H9 (cell line): ENCODE measurements around the gene EVPL. TPM values are rescaled to one million over a fixed set of nuclear protein-coding genes. Genes with fewer than 3 reads are reported as not detected.

ENCODE experiments used
- DNase-seq: peaks from one replicate; pipeline ENCODE4 v3.0.0-alpha.2; 2017
- H2AFZ ChIP-seq: one replicate; pipeline ENCODE4 v1.6.1; 2013; ENCODE audit warnings: mild to moderate bottlenecking, low read length, control low read depth, moderate library complexity
- H2AK5ac ChIP-seq: 2 replicates; pipeline ENCODE4 v1.6.1; 2013; ENCODE audit warnings: low read length, control low read depth, mixed read lengths; ENCODE audit not compliant: insufficient read length
- H2BK120ac ChIP-seq: one replicate; pipeline ENCODE4 v1.6.1; 2013; ENCODE audit warnings: low read depth, mild to moderate bottlenecking, low read length, control low read depth, inconsistent platforms; ENCODE audit not compliant: poor library complexity, severe bottlenecking
- H2BK12ac ChIP-seq: 2 replicates; pipeline ENCODE4 v1.6.1; 2013; ENCODE audit warnings: low read length, control low read depth, mixed read lengths, low read depth; ENCODE audit not compliant: insufficient read length
- H2BK15ac ChIP-seq: 2 replicates; pipeline ENCODE4 v1.6.1; 2013; ENCODE audit warnings: low read depth, low read length, control low read depth
- H2BK20ac ChIP-seq: one replicate; pipeline ENCODE4 v1.6.1; 2013; ENCODE audit warnings: low read depth, mild to moderate bottlenecking, low read length, control low read depth, inconsistent platforms; ENCODE audit not compliant: poor library complexity, severe bottlenecking
- H2BK5ac ChIP-seq: 2 replicates; pipeline ENCODE4 v1.6.1; 2013; ENCODE audit warnings: low read length, control low read depth, mixed read lengths; ENCODE audit not compliant: insufficient read length
- H3K14ac ChIP-seq: 2 replicates; pipeline ENCODE4 v1.6.1; 2013; ENCODE audit warnings: low read length, control low read depth; ENCODE audit not compliant: insufficient read depth
- H3K18ac ChIP-seq: 2 replicates; pipeline ENCODE4 v1.6.1; 2013; ENCODE audit warnings: low read depth, mild to moderate bottlenecking, mixed read lengths, low read length, control low read depth; ENCODE audit not compliant: insufficient read length
- H3K23ac ChIP-seq: 2 replicates; pipeline ENCODE4 v1.6.1; 2013; ENCODE audit warnings: low read length, control low read depth, mixed read lengths, low read depth; ENCODE audit not compliant: insufficient read length
- H3K23me2 ChIP-seq: 2 replicates; pipeline ENCODE4 v1.6.1; 2013; ENCODE audit warnings: low read depth, mild to moderate bottlenecking, mixed read lengths, low read length, control low read depth; ENCODE audit not compliant: insufficient read length, poor library complexity, severe bottlenecking
- H3K27ac ChIP-seq: 2 replicates; pipeline ENCODE4 v1.5.1; 2013; ENCODE audit warnings: low read length, control low read depth, mixed read lengths, low read depth; ENCODE audit not compliant: insufficient read length
- H3K27me3 ChIP-seq: 2 replicates; pipeline ENCODE4 v1.6.1; 2013; ENCODE audit warnings: low read length, control low read depth, inconsistent platforms; ENCODE audit not compliant: insufficient read depth
- H3K4ac ChIP-seq: 2 replicates; pipeline ENCODE4 v1.6.1; 2013; ENCODE audit warnings: low read depth, mild to moderate bottlenecking, control low read depth, inconsistent platforms, low read length, moderate library complexity
- H3K4me1 ChIP-seq: 2 replicates; pipeline ENCODE4 v1.6.1; 2013; ENCODE audit warnings: low read length, control low read depth, inconsistent platforms; ENCODE audit not compliant: insufficient read depth
- H3K4me2 ChIP-seq: 2 replicates; pipeline ENCODE4 v1.6.1; 2013; ENCODE audit warnings: low read length, control low read depth, mixed read lengths; ENCODE audit not compliant: insufficient read length, insufficient read depth
- H3K56ac ChIP-seq: 2 replicates; pipeline ENCODE4 v1.6.1; 2013; ENCODE audit warnings: low read depth, mild to moderate bottlenecking, mixed read lengths, low read length, control low read depth; ENCODE audit not compliant: insufficient read length
- H3K79me1 ChIP-seq: 2 replicates; pipeline ENCODE4 v1.6.1; 2013; ENCODE audit warnings: low read depth, mild to moderate bottlenecking, moderate library complexity, low read length, control low read depth, inconsistent platforms; ENCODE audit not compliant: insufficient read depth, poor library complexity, severe bottlenecking
- H3K79me2 ChIP-seq: 2 replicates; pipeline ENCODE4 v1.6.1; 2013; ENCODE audit warnings: low read length, control low read depth, inconsistent platforms; ENCODE audit not compliant: insufficient read depth
- H3K9ac ChIP-seq: 2 replicates; pipeline ENCODE4 v1.6.1; 2013; ENCODE audit warnings: low read length, control low read depth, mixed read lengths; ENCODE audit not compliant: insufficient read length; ENCODE audit errors: extremely low read depth
- H3K9me3 ChIP-seq: one replicate; pipeline ENCODE4 v1.6.1; 2013; ENCODE audit warnings: low read depth, low read length, inconsistent platforms; ENCODE audit not compliant: control insufficient read depth
- H3T11ph ChIP-seq: one replicate; pipeline ENCODE4 v1.6.1; 2013; ENCODE audit warnings: mild to moderate bottlenecking, low read length, control low read depth, inconsistent platforms
- H4K20me1 ChIP-seq: one replicate; pipeline ENCODE4 v1.6.1; 2013; ENCODE audit not compliant: control insufficient read depth, insufficient read length, insufficient read depth
- H4K5ac ChIP-seq: 2 replicates; pipeline ENCODE4 v1.6.1; 2013; ENCODE audit warnings: low read depth, mild to moderate bottlenecking, mixed read lengths, low read length, control low read depth; ENCODE audit not compliant: insufficient read length
- H4K8ac ChIP-seq: replicated peaks from 2 replicates; pipeline ENCODE4 v1.6.1; 2013; ENCODE audit warnings: low read length, control low read depth, mixed read lengths, low read depth; ENCODE audit not compliant: insufficient read length
- H4K91ac ChIP-seq: 2 replicates; pipeline ENCODE4 v1.6.1; 2013; ENCODE audit warnings: low read depth, mild to moderate bottlenecking, moderate library complexity, mixed read lengths, low read length, control low read depth; ENCODE audit not compliant: insufficient read length
- H3K27ac Mint-ChIP-seq, 3 experiments: 2 replicates in 2 of 3; 3 replicates in 1 of 3; pipeline ENCODE4 v1.8.0; 2020 to 2021; ENCODE audit warnings: mixed read lengths in 3 of 3, mild to moderate bottlenecking in 1 of 3, moderate library complexity in 1 of 3
- H3K27me3 Mint-ChIP-seq: 2 replicates; pipeline ENCODE4 v1.8.0; 2021; ENCODE audit warnings: low read depth, mild to moderate bottlenecking, moderate library complexity, mixed read lengths
- H3K36me3 Mint-ChIP-seq, 3 experiments: 2 replicates in 2 of 3; 3 replicates in 1 of 3; pipeline ENCODE4 v1.8.0; 2020 to 2021; ENCODE audit warnings: low read depth in 3 of 3, mixed read lengths in 3 of 3; ENCODE audit not compliant: insufficient read depth in 1 of 3
- H3K4me1 Mint-ChIP-seq, 2 experiments: 2 replicates each; pipeline ENCODE4 v1.8.0; 2020; ENCODE audit warnings: mixed read lengths in 2 of 2
- H3K4me3 Mint-ChIP-seq, 2 experiments: 2 replicates in 1 of 2; 3 replicates in 1 of 2; pipeline ENCODE4 v1.8.0; 2020 to 2021; ENCODE audit warnings: mild to moderate bottlenecking in 2 of 2, mixed read lengths in 2 of 2, moderate library complexity in 1 of 2
- H3K9me3 Mint-ChIP-seq, 2 experiments: 2 replicates in 1 of 2; 3 replicates in 1 of 2; pipeline ENCODE4 v1.8.0; 2020; ENCODE audit warnings: mild to moderate bottlenecking in 2 of 2, mixed read lengths in 2 of 2, moderate library complexity in 1 of 2
- WGBS: extraction: QIAGEN DNeasy Blood & Tissue Kit; methylation state at CpG from one replicate; pipeline ENCODE4 v1.1.7; 2013; ENCODE audit warnings: missing lambda C conversion rate, low lambda C conversion rate, mixed read lengths; ENCODE audit not compliant: insufficient read length; ENCODE audit errors: extremely low coverage; 5-methylcytosine and 5-hydroxymethylcytosine counted together
- total RNA-seq: library from RNA; stranded (reverse); gene quantifications from 2 replicates; pipeline ENCODE4 v1.2.1, GENCODE V29; 2021
- TF ChIP-seq, protein P1 (sequence below): fragments of 200-600 bp; sonication (generic); conservative IDR thresholded peaks from 3 replicates; pipeline ENCODE4 v1.8.0; 2021; ENCODE audit warnings: antibody characterized with exemption, mild to moderate bottlenecking

Gene EVPL
- total RNA-seq, 1 experiment from 2014 or later: 0.48 TPM

GRCh38 chr17:75980188-75981018 lies 46.7 kb downstream of the EVPL start:
- Histone ChIP-seq H3K27ac (peak overlapping the region; percentile 80), H3K9ac (peak overlapping the region; percentile 79), H3K14ac (no peak overlapping the region), H2BK15ac (no peak overlapping the region), H2BK12ac (no peak overlapping the region), H3K56ac (no peak overlapping the region), H4K8ac (no peak overlapping the region), H2AK5ac (no peak overlapping the region), H2AFZ (no peak overlapping the region), H3K23me2 (peaks cover 11% of the 10 kb centered on the region), H4K91ac (no peak overlapping the region), H3K23ac (no peak overlapping the region), H2BK120ac (no peak overlapping the region), H3K18ac (no peak overlapping the region), H3K9me3 (no peaks in the 10 kb centered on the region), H3K4ac (no peak overlapping the region), H3T11ph (no peak overlapping the region), H3K79me1 (no peaks in the 10 kb centered on the region), H3K79me2 (peaks cover 2% of the 10 kb centered on the region; the same call in 1 of the 2 replicates), H2BK20ac (no peak overlapping the region), H3K4me2 (peak overlapping the region; percentile 93), H4K5ac (no peak overlapping the region), H3K27me3 (no peaks in the 10 kb centered on the region), H2BK5ac (no peak overlapping the region), H4K20me1 (no peaks in the 10 kb centered on the region), H3K4me1 (peaks cover 8% of the 10 kb centered on the region; the same call in 1 of the 2 replicates)
- H3K4me3 Mint-ChIP-seq: peak overlapping the region; percentile 93 to 95
- no peak for DNase-seq
- H3K27ac Mint-ChIP-seq: peak overlapping the region; percentile 99 to 100 (median 100); a peak in 6 of 7 replicates
- no CpG with 5 or more reads among the region's 18 CpGs for WGBS
- no peaks in the 10 kb centered on the region for H3K27me3 Mint-ChIP-seq
- peaks cover 7 to 18% (median 17%) of the 10 kb centered on the region in 3 experiments; a peak in 6 of 7 replicates for H3K36me3 Mint-ChIP-seq
- TF ChIP-seq, protein P1, sequence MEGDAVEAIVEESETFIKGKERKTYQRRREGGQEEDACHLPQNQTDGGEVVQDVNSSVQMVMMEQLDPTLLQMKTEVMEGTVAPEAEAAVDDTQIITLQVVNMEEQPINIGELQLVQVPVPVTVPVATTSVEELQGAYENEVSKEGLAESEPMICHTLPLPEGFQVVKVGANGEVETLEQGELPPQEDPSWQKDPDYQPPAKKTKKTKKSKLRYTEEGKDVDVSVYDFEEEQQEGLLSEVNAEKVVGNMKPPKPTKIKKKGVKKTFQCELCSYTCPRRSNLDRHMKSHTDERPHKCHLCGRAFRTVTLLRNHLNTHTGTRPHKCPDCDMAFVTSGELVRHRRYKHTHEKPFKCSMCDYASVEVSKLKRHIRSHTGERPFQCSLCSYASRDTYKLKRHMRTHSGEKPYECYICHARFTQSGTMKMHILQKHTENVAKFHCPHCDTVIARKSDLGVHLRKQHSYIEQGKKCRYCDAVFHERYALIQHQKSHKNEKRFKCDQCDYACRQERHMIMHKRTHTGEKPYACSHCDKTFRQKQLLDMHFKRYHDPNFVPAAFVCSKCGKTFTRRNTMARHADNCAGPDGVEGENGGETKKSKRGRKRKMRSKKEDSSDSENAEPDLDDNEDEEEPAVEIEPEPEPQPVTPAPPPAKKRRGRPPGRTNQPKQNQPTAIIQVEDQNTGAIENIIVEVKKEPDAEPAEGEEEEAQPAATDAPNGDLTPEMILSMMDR: no peak
- H3K4me1 Mint-ChIP-seq: peaks cover 60 to 67% of the 10 kb centered on the region in 2 experiments
- H3K9me3 Mint-ChIP-seq: no peaks in the 10 kb centered on the region
